SHP77 (cell line): ENCODE results near the gene MSH5.
A peak's percentile ranks its signal among the peaks of the same experiment; 100 is the strongest.

Source experiments
- DNase-seq, 2 experiments: peaks; one replicate each; lab custom pipeline; 2025; lab: John Stamatoyannopoulos, UW

MSH5 gene

DNA sequence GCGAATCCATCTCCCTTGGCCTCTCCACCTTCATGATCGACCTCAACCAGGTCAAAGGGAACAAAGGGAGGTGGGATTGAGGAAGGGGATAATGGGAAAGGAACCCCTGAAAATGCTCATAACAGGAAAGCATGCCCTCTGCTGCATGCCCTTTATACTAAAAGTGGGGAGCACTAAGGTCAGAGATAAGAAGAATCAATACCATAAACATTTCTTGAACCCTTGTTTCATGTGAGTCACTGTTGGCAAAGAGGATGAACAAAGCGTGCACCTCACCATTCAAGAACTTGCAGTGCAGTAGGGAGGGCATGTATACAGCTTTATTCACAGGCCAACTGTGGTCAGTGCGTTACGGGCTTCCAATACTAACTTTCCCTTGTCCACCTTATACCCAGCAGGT, 21.0 kb downstream of the MSH5 start:
- DNase-seq = no peak

DNA sequence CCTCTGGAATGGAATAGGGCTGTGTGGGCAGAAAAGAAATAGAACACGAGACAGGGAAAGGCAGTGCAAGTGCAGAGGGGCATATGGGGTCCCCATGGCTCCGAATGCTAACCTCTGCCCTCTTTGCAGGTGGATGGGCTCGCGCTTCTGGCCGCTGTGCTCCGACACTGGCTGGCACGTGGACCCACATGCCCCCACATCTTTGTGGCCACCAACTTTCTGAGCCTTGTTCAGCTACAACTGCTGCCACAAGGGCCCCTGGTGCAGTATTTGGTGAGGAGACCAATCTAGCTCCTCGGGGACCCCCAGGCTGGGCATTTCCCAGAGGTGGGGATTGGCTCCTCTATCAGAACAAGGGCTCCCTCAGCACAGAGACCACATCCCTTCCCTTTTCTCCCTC, 21.5 kb downstream of the MSH5 start:
- no peak for DNase-seq

DNA sequence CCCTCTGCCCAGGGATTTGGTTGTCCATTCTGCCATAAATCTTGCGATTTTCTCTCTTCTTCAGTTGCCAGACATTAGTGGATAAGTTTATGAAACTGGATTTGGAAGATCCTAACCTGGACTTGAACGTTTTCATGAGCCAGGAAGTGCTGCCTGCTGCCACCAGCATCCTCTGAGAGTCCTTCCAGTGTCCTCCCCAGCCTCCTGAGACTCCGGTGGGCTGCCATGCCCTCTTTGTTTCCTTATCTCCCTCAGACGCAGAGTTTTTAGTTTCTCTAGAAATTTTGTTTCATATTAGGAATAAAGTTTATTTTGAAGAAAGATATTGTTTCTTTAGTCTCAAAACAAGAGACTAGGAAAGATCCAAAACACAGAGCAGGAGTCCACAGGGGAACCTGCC, 22.6 kb downstream of the MSH5 start, which contains the start of gene SAPCD1:
SAPCD1 (plus strand) TSS at position 301 of the 400 bp plus-strand sequence. CDS start 399 bp downstream, outside the sequence.
- no peak for DNase-seq

DNA sequence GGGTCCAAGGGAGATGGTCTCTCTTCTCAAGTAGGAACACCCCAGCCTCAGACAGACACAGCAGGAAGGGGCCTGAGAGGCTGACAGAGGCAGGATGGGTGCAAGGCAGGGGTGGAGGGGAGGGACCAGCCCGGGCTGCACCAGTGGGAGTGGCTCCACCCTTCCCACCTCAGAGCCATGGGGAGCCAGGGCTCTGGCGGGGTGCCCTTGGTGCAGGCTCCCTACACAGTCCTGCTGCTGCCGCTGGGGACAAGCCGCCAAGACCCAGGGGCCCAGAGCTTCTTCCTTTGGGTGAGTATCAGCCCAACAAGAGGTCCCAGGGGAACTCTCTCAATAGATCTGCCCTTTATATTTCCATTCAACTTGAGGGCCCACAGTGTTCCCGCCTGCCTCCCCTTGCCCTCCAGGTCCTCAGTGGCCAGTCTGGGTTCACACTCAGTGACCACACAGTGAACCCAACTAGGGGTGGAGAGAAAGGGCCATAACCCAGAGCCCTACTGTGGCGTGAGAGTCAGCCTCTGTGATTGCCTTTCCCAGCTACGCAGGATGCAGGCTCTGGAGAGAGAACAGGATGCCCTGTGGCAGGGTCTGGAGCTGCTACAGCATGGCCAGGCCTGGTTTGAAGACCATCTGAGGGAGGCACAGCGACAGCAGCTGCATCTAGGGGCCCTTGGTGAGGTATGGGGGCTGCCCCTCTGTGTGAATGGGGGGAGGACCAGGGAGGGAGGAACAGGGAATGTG, 23.2 kb downstream of the MSH5 start:
- DNase-seq = no peak

DNA sequence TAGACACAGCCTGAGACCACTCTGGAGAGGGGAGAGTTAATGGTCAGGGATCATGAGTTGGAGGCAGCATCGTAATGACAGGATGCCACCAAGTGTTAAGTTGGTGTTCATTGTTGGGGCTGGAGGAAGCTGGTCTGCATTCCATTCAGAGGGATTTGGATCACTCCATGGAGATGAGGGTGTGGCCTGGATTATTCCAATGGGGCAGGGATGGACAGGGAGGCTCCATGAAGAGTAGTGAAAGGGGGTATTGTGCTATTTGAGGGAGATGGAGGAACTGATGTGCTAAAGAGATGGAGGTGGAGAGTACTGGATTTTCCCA, 23.8 kb downstream of the MSH5 start:
- DNase-seq = no peak

DNA sequence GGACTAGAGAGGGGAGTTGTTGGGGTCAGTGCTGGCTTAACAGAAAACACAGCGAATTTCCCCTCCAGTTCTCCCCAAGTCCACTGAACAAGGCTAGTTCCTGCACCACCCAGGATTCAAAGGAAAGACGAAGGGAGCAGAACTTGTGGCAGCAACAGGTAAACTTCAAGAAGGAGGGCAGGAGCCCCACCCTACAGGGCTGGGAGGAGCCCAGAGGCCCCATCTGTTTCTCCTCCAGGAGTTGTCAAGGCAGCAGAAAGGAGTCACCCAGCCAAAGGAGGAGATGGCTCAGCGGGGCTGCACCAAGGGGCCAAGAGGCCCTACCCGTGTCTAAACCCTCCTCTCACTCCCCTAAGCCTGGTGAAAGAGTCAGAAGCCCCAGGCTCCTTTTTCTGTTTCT, 24.4 kb downstream of the MSH5 start:
- no peak for DNase-seq

DNA sequence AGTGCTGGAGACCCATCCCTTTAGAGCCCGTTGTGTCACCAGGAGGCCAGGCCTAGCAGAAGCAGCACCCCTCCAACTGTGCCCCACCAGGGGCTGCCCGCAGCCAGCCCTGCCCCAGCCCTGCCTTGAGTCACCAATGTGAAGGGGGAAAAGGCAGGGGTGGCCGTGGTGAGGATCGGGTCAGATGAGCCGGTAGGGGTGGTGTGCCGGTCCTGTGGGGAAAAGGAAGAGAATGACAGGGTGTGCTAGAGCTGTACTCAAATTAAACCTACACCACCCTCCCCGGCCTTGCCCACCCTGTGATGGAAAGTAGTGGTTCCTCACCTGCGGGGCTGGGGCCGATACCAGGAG, 25.7 kb downstream of the MSH5 start:
- no peak for DNase-seq

DNA sequence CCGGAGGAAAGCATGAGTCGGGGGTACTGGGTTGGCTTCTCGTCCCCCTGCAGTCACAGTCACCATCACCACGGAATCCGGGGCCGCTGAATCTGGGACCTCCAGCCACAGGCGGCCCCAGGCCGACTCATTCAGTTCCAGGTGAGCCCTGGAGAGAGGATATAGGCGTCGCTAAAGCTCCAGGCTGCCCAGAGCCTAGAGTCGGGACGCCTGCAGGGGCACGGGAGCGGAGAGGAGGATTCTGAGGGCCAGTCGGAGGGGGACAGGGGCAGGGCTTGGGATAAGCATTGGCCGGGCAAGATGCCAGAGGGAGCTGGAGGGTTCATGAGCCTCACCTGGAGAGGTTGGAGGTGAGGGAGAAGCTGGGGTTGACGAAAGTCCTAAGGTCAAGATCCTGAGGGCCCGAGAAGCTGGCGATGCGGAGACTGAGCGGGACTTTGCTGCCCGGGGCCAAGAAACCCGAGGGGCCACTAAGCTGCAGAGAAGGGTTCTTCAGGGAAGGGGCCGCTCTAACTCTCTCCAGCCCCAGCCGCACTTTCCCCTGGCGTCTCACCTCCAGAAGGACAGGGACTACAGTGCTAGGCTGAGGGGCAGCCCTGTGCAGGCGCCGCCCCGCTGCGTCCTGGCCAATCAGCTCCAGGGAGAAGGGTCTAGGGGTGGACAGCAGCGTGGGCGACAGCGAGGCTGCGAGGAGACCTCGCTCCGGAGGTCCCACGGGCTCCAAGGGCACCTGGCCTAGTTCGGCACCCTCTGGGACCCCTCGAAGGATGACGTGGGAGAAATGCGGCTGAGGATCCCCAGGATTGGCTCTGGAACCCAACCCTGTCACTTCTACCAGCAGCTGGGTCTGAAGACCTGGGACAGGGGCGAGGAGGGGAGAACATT, 26.3 kb downstream of the MSH5 start:
- DNase-seq = no peak

DNA sequence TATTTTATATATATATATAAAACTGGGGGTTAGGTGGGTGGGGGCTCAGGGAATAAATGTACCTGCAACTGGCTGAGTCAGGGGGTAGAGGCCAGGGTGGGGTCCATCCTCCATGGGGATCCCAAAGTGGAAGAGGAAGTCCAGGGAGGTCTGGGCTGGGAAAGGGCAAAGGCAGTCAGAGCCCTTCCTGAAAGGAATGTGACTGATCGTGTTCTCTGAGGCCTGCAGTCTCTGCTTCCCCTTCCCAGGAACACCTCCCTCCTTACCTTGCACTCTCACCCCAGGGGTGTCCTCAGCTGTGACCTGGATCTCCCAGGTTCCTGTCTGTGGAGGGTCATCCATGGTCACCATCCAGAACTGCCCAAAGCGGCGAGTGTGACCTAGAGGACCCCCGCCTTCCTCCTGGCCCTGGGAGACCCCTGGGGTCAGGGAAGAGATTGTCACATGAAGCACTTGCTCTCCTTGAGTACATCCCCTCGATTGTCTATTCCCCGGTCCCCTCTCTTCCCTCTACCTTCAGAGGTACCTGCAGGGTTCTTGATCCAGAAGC, 27.4 kb downstream of the MSH5 start:
- no peak for DNase-seq

DNA sequence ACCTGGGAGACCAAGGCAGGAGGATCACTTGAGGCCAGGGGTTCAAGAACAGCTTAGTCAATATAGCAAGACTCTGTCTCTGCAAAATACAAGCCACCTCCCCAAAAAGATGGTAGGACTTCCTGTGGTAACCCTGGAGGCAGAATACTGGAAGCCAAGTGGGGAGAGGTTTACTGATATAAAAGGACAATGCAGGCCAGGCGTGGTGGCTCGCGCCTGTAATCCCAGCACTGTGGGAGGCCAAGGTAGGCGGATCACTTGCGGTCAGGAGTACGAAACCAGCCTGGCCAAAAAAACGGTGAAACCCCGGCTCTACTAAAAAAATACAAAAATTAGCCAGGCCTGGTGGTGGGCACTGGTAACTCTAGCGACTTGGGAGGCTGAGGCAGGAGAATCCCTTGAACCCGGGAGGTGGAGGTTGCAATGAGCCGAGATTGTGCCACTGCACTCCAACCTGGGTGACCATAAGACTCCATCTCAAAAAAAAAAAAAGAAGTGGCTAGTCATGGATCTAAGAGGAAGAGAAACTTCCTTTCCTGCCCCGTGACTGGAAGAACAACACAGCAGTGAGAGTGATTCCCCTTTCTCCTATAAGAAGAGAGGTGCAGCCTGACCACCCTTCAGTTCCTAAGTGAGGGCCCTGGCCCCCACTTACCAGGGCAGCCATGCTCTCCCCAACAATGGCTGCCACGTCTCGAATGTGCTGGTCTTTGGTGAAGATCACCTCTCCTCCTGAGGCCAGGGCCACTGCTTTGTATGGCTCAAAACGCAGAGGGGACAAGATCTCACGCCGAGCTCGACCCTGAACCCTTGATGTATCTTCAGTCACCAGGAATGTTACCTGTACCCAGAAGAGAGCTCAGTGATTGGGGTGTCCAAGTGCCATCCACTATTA, 28.8 kb downstream of the MSH5 start:
- no peak for DNase-seq

DNA sequence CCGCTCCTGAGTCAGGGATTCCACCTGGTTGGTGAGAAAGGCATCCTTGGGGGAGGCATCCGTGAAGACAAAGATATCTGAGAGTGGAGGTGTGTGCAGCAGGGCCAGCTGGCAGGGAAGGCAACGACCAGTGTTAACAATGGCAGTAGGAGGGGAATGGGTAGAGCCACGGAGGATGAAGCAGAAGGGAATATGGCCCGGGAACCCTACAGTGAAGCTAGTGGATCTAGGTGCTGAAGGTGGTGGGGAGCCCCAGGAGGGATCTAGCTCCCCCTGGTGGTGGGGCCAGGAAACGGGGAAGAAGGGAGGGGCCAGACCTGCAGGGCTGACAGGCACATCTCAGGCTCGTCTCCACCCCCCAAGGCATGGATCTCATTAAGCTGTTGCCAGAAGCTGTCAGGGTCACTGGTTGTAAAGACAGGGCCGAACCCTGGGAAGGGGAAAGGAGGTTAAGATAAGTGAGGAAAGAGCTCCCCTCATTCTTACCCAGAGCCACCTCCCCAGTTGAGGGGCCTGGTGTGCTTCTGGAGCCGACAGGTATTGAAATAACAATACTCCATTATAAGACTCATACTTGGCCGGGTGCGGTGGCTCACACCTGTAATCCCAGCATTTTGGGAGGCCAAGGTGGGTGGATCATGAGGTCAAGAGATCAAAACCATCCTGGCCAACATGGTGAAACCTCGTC, 30.0 kb downstream of the MSH5 start:
- DNase-seq = peak; percentile 23 to 34

DNA sequence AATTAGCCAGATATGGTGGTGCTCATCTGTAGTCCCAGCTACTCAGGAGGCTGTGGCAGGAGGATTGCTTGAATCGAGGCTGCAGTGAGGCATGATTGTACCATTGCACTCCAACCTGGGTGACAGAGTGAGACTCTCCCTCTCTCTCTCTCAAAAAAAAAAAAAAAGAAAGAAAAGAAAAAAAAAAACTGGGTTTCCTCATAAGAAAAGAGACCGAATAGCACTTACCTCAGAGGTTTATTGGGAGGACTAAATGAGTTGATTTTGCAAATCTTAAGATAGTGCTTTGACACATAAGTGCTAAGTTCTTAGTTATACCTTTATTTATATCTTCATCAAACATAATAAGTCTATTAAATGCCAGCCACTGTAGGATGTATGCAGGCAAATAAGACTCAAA, 31.1 kb downstream of the MSH5 start:
- DNase-seq = no peak

DNA sequence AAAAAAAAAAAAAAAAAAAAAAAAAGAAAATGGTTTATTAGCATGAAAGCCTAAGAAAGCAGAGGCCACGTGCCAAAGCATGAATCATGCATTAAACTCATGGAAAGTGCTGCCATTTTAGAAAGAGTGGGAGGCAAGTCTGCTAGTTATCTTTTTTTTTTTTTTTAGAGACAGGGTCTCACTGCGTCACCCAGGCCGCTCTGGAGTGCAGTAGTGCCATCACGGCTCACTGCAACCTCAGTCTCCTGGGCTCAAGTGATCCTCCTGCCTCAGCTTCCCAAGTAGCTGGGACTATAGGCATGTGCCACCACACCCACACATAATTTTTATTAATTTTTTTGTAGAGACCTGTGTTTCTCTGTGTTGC, 32.2 kb downstream of the MSH5 start:
- DNase-seq = no peak

DNA sequence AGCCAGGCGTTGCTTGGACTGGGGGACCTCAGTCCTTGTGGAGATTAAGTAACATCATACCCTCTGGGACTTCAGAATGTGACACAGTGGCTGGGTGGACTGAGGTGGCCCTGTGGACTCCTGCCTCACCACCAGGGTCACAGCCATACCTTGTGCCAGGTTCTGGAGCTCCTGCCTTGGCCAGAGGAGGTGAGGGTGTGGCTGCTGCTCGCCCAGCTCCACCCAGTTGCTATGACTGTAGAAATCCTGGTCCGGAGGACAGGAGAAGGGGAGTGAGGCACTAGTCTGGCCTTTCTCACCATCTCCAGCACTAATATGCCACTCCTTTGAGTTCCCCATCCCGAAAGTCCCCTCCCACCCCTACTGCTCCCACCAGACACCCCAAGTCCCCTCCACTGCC, 35.4 kb downstream of the MSH5 start:
- DNase-seq = no peak

DNA sequence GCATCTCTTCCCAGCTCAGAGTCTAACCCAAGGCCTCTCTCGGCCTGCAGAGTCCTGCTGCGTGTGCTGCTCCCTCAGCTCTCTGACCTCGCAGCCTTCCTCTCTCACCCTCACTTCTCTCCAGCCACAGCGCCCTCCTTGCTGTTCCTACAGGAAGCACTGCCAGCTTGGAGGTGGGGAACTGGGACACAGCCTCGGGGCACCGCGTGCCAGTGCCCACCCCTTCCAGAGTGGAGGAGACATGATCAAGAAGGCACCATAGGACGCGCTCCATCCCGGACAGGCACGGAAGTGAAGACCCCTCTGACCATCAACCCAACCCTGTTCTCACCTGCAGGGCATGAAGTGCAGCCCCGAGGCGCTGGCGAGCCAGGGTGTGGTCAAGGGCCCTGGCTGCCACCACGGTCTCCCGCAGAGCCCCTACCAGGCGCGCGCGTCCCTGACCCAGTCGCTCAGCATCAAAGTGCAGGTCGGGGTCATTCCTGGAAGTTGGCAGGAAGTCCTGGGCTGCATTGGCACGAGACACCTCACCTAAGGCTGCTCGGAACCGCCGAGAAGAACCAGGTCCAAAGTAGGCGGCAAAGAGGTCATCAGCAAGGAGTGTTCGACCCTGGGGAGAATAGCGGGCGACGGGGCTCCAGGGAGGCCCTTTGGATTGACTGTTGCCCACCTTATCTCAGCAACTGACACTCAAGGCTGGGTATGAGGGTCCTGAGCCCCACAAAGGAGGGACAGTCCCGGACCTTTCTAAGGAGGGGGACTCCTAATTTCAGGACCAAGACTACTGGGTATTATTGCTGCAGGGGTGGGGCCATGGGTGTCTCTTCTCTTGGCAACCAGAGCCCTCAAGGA, 36.1 kb downstream of the MSH5 start:
- DNase-seq = no peak

DNA sequence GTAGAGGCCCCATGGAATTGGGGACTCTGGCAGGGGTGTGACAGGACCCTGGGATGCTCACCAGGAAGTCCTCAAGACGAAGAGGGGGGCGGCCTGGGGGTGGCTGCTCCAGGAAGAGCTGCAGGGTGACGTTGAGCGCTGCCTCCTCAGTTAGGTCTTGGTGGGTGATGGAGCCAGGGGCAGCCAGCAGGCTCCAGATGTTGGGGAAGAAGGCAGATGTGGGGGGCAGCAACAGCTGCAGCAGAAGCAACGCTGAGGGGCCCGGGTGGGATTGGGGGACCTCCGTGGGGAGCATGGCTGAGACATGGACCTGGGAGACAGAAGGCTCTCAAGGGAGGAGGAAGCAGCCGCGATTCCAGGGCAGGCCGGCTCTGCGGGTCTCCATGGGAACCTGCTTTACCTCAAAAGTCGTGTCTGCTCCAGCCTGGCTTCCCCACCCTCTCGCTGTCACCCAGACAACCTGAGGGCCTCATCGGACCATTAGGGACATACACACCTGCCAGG, 36.7 kb downstream of the MSH5 start:
- DNase-seq = peak in 1 of 2 experiments; percentile 31

DNA sequence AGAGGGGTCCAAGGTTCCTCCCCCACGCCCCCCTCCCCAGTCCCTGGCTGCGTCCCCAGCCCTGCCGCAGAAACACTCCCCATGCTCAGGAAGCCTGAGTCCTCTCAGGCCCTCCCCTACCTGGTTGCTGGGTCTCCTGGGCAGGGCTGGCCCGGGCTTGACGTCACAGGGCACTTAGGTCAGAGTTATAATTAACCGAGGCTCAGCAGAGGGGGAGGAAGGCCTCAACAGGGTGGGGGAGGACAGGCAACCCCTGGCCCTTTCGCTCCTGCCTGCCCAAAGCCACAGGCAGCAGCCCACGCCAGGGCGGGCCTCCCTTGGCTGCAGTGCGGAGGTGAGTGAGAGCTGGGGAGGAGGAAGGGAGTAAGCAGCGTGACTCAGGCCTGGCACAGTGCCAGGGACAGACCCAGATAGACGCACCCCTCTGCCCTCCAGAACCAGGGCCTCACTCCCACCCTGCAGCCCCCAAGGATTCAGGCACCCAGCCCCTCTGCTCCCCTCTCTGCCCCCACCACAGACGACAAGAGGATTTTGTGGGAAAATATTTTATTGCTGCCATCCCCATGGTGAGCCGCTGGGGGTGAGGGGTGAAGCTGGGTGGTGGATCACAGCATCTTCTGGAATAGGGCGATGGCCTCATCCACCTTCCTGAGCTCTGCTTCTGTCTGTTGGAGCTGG, 37.3 kb downstream of the MSH5 start, which contains the start of gene VWA7:
VWA7 (minus strand) TSS at position 340 of the 678 bp plus-strand sequence. CDS start 549 bp downstream, outside the sequence.
- peak; percentile 52 to 63 for DNase-seq

DNA sequence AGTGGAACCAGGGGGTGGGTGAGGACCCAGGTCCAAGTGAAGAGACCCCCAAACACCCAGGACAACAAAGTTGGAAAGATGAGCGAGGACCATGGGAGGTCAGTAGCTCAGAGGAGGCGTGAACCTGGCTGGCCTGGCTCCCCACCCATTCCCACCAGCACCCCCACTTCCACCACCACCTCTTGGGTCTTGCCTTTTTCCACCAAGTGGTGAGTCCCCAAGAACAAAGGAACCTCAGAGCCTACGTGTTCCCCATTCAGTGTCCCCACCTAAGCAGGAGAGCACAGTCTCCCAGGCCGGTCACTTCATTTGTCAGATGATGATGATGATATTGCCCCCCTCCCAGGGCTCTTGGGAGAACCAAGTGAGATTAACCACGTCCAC, 37.9 kb downstream of the MSH5 start:
- no peak for DNase-seq

DNA sequence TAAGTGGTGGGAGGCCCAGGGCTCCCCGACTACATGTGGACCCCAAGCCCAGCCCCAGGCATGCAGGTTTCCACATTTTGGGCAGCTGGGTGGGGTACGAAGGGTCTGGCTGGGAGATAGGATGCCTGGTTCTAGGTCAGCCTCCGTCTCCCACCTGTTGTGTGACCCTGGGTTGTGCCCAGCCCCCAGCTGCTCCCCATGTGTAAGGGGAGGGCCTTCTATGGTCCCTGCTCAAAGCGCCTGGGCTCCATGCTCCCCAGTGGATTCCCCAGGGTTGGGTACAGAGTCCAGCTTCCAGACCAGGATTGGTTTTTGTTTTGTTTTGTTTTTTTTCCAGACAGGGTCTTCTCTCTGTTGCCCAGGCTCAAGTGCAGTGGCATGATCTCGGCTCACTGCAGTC, 38.4 kb downstream of the MSH5 start:
- DNase-seq = no peak
